Fibroblast of skin of back (primary cell): ENCODE measurements around the gene COL10A1.

Experiments used
- DNase-seq: peaks from one replicate; pipeline ENCODE4 v3.0.0-alpha.2; 2013

The COL10A1 gene

DNA sequence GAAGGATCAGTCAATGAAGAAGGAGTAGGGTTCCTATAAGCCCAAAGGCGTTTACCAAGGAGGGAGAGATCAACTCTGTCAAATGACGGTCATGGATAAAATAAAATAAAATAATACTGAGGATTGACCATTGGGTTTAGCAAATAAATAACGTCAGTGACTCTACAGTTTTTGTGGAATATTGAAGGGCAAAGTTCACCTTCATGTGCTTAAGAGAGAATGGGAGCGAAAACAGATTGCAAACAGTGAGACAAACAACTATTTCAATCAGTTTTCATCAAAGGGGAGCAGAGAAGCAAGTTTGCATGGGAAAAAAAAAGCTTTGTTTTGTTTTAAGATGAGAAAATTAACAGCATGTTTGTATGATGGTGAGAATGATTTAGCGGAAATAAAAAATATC lies 42.9 kb downstream of the COL10A1 start:
- no peak for DNase-seq

DNA sequence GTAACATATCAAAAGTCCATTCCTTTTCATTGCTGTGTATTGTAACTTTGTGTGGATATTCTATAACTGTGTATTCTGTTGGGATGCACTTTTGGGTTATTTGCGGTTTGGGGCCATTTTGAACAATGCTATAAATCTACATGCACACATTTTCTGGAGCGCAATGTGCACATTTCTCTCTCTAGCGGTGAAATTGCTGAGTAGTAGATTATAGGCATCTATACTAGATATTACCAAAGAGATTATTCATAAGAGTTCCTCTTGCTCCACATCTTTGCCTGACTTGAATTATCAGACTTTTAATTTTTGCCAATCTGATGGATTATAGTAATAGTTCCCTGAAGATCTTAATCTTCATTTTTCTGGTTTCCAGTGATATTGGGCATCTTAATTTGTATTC lies 47.0 kb downstream of the COL10A1 start:
- no peak for DNase-seq

DNA sequence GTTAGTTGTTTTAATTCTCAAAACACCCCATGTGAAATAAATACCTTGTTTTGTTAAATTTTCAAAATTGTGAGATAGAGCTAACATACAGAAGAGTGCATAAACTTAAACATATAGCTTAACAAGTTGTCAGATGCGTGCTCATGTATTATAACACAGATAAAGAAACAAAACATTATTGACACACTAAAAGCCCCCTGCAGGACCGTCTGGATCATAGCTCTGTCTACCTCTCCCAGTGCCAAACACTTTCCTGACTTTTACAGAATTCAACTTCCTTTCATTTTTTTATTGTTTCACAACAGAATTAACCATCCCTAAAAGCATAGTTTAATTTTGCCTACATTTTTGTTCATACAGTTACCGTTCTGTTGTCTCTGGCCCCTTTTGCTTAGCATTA lies 47.4 kb downstream of the COL10A1 start:
- no peak for DNase-seq

DNA sequence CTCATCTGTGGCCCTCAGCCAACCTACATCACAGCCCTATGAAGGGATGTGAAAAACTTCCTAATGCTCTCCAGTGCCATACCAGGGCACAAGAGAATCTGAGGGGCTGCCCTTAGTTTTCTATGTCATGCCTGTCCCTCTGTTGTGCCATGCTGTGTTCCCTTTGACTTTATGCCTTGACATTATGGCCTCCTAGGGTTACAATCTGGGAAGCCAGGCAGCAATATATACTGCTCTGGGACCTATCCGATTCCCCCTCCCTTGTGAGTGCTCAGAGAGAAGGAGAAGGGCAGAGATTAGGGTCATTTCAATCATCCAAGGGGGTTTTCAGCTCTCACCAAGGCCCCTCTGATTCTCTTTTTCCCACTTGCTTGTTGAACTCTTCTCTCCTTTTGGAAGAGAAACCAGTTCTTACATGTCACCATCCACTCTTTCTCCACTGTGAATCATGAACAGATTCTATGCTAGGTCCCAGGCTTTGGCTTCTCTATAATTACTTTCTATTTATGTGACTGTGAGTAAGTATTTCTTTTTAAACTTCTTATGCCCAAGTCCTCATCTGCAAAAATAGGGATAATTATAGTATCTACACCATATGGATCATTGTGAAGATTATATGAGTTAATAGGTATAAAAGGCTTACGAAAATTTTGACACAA lies 51.1 kb downstream of the COL10A1 start:
- no peak for DNase-seq

DNA sequence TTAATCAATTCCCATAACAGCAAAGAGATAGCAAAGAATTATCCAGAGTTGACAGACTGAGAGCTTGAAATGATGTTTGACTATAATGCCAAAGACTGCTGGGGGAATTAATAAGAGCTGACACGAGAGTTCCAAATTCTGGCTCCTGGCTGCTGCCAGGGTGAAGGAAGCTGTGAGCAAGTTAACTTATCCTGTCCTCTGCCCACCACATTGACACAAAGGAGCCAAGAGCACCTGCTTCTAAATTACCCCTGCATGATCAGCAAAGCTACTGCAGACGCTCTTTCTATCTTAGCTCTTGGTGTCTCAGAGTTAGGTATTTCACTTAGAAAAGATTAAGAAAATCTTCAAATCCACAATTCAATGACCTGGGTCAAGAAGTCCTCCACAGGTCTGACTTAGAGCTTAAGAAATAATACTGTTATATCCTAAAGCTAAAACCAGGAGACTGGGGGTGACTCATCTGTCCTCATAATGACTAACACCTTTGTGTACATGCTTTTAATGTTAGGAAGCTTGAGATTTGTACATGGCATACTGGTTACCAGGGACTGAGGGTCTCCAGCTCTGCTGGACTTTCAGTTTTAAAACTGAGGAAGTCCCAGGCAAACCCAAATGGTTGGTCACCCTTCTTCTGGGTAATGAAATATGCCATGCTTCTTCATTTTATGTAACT lies 52.0 kb downstream of the COL10A1 start:
- peak; percentile 27 for DNase-seq

DNA sequence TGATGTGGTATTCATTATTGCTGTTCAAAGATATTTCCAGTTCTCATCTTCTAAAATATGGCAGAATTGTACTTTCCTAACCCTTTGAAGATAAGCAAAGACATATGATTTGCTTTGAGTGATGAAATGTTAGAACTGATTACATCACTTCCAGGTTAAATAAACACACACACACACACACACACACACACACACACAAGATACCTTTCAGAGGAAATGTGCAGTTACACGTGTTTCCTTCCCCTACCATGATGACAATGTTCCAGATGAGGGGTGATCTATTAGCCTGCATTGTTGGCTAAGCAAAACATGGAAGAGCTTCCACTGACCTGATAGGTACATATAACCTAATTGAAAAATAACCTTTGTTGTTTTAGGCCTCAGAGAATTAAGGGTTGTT lies 53.6 kb downstream of the COL10A1 start:
- DNase-seq, result no peak

DNA sequence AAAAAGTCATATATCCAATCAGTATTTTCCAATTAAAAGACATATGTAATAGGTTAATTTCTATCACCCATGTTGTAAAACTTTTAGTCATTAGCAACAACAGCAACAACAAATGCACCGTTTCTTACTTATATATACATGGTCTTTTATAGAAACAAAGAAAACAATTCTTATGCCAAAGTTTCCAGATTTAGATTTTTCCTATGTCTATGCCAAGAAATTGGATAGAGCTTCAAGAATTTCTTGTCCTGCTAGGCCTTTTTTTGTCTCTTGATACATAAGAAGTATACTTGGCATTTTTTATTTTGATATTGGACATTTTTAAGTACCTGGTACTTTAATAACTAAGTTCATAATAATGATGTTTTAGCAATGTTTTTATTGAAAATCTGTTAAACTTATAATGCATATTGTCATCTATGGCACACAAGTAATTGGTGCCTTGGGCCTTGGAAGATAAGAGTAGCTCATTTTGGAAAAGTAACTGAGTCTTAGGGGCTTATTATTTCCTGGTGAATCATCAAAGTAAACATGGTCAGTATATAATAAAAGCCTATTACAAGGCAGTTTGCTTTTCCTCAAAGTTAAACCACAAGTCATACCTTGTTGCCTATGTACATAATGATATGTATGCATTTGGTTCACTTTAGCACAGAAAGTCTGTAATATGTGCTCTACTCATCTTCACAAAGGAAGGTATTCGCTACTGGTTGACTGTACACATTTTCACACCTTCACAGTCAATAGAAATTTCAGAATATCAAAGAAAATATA lies 55.1 kb downstream of the COL10A1 start:
- DNase-seq, result no peak

DNA sequence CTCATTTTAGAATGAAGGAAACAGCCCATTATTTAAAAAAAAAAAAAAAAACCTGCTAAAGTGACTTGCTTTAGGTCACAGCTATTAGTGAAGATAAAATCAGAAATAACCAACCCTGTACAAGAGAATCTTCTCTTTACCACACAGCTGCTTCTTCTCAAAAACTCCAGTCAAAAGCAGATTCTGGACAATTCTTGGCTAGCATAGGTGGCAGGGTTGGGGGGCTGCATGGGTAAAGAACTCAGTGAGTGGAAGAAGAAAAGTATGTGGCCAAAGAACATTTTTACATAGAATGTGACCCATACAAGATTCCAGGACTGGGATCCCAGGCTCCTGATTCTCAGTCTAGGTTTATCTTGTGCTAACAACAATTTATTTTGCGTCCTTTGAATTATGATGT lies 55.8 kb downstream of the COL10A1 start:
- DNase-seq, result no peak
